Measurements from ENCODE around the gene CAMTA1. TPM values are rescaled to one million over a fixed set of nuclear protein-coding genes. Genes with fewer than 3 reads are reported as not detected.

CAMTA1 gene
- total and polyA plus RNA-seq, 4 donors: 48.1 to 140 (median 52.3) TPM

DNA sequence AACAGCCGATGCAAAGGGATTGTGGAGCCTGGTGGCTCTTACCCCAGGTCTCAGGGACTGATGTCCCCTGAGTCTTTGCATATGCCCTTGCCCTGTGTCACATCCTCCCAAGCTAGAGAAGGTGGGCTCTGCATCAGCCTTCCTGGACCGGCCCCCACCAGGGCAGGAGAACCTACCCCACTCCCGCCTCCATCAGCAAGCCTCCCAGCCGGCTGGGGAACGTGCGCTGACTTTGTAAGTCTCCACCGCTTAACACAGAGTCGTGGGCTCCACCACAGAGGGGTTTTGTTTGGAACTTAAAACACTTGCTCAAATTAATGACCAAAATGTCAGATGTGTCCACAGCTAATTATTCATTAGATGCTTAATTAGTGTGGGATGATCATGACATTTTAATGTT, 730.6 kb downstream of the CAMTA1 start:
- Histone ChIP-seq H3K4me3 (no peak overlapping the region), H3K27me3 (ENCODE audit: control insufficient read depth in 3 of 3, insufficient read depth in 3 of 3, low read length in 2 of 3) (peaks cover 0 to 3% (median 0%) of the 10 kb centered on the region in 3 donors), H3K9ac (ENCODE audit: insufficient read depth in 1 of 2, low read length in 2 of 2) (no peak overlapping the region), H3K27ac (ENCODE audit: low read depth in 1 of 2, low read length in 1 of 2) (no peak overlapping the region), H3K36me3 (ENCODE audit: control insufficient read depth in 4 of 4, insufficient read depth in 4 of 4, low read length in 4 of 4) (no peaks in the 10 kb centered on the region), H3K4me1 (ENCODE audit: control insufficient read depth in 5 of 5, insufficient read depth in 5 of 5, low read length in 5 of 5) (peaks cover 0 to 7% (median 0%) of the 10 kb centered on the region in 5 donors), H3K9me3 (ENCODE audit: control insufficient read depth in 4 of 4, insufficient read depth in 3 of 4, low read length in 3 of 4) (no peaks in the 10 kb centered on the region)
- ATAC-seq (ENCODE audit: insufficient read depth, low FRiP score) (no peak), DNase-seq (no peak)
- WGBS, 2 donors: 92 to 94% methylated on average over 8 of the region's 8 CpGs
- TF ChIP-seq, protein P1, sequence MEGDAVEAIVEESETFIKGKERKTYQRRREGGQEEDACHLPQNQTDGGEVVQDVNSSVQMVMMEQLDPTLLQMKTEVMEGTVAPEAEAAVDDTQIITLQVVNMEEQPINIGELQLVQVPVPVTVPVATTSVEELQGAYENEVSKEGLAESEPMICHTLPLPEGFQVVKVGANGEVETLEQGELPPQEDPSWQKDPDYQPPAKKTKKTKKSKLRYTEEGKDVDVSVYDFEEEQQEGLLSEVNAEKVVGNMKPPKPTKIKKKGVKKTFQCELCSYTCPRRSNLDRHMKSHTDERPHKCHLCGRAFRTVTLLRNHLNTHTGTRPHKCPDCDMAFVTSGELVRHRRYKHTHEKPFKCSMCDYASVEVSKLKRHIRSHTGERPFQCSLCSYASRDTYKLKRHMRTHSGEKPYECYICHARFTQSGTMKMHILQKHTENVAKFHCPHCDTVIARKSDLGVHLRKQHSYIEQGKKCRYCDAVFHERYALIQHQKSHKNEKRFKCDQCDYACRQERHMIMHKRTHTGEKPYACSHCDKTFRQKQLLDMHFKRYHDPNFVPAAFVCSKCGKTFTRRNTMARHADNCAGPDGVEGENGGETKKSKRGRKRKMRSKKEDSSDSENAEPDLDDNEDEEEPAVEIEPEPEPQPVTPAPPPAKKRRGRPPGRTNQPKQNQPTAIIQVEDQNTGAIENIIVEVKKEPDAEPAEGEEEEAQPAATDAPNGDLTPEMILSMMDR (IDR thresholded peaks at IDR 0.05; ENCODE audit: control extremely low read depth, extremely low read depth): no peak

DNA sequence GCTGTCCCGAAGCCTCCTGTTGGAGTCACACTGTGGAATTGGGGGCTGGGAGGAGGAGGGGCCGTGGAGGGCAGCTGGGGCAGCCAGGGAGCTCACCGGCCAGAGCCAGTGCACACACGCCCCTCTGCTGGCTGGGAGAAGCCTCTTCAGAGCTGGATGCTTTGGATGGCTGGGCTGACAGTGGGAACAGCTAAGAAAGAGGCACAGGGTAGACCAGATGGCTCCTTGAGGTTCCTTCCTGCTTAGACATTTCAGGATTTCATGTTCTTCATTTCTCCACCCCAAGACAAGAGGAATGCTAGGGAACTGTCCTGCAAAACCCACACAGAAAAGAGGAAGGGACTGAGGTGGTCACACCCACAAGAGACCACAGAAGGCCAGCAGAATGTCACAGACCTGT, 731.1 kb downstream of the CAMTA1 start:
- 67 to 76% methylated on average over 4 of the region's 4 CpGs for WGBS, 2 donors
- DNase-seq (peak in 2 of 3 donors; percentile 34 to 49), ATAC-seq (ENCODE audit: insufficient read depth, low FRiP score) (no peak)
- Histone ChIP-seq H3K36me3 (ENCODE audit: control insufficient read depth in 4 of 4, insufficient read depth in 4 of 4, low read length in 4 of 4) (no peaks in the 10 kb centered on the region), H3K9ac (ENCODE audit: insufficient read depth in 1 of 2, low read length in 2 of 2) (no peak overlapping the region), H3K27me3 (ENCODE audit: control insufficient read depth in 3 of 3, insufficient read depth in 3 of 3, low read length in 2 of 3) (peaks cover 0 to 3% (median 0%) of the 10 kb centered on the region in 3 donors), H3K4me1 (ENCODE audit: control insufficient read depth in 5 of 5, insufficient read depth in 5 of 5, low read length in 5 of 5) (peaks cover 0 to 6% (median 0%) of the 10 kb centered on the region in 5 donors), H3K9me3 (ENCODE audit: control insufficient read depth in 4 of 4, insufficient read depth in 3 of 4, low read length in 3 of 4) (no peaks in the 10 kb centered on the region), H3K27ac (ENCODE audit: low read depth in 1 of 2, low read length in 1 of 2) (no peak overlapping the region), H3K4me3 (no peak overlapping the region)
- TF ChIP-seq, protein P1 (IDR thresholded peaks at IDR 0.05; ENCODE audit: control extremely low read depth, extremely low read depth): no peak

DNA sequence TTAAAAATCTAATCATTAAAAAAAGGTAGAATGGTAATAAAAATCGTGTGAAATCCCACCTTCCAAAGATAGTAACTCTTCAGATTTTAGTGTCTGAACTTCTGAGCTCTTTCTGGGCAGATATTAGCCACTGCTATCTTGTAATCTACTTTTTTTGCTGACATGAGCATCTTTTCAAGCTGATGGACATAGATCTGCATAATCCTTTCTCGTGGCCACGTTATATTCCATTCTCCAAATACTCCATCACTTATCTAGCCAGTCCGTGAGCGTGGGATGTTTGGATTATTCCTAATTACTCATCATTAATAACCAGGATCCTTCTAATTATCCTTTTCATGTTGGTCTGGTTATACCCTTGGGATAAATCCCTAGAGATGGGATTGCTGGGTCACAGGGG, 731.7 kb downstream of the CAMTA1 start:
- no peak overlapping the region for H3K9ac ChIP-seq (ENCODE audit: insufficient read depth in 1 of 2, low read length in 2 of 2)
- ATAC-seq (ENCODE audit: insufficient read depth, low FRiP score): no peak
- H3K9me3 ChIP-seq (ENCODE audit: control insufficient read depth in 4 of 4, insufficient read depth in 3 of 4, low read length in 3 of 4): no peaks in the 10 kb centered on the region
- peaks cover 0 to 3% (median 0%) of the 10 kb centered on the region in 5 donors for H3K4me1 ChIP-seq (ENCODE audit: control insufficient read depth in 5 of 5, insufficient read depth in 5 of 5, low read length in 5 of 5)
- no peak overlapping the region for H3K27ac ChIP-seq (ENCODE audit: low read depth in 1 of 2, low read length in 1 of 2)
- WGBS, 2 donors: 83 to 84% methylated on average over 5 of the region's 5 CpGs
- TF ChIP-seq, protein P1 (IDR thresholded peaks at IDR 0.05; ENCODE audit: control extremely low read depth, extremely low read depth): no peak
- no peak for DNase-seq
- no peak overlapping the region for H3K4me3 ChIP-seq
- no peaks in the 10 kb centered on the region for H3K36me3 ChIP-seq (ENCODE audit: control insufficient read depth in 4 of 4, insufficient read depth in 4 of 4, low read length in 4 of 4)
- H3K27me3 ChIP-seq (ENCODE audit: control insufficient read depth in 3 of 3, insufficient read depth in 3 of 3, low read length in 2 of 3): peaks cover 0 to 3% (median 0%) of the 10 kb centered on the region in 3 donors

Data from lung (tissue), 12 donors.